HG02759 (cell line): ENCODE results near the gene PRKCA.

Experiments
- ATAC-seq: cut with Tn5 transposase; IDR thresholded peaks from one replicate; pipeline ENCODE4 v1.9.1; 2021; ENCODE audit warnings: mild to moderate bottlenecking, moderate library complexity; ENCODE audit not compliant: unreplicated experiment

Gene PRKCA

DNA sequence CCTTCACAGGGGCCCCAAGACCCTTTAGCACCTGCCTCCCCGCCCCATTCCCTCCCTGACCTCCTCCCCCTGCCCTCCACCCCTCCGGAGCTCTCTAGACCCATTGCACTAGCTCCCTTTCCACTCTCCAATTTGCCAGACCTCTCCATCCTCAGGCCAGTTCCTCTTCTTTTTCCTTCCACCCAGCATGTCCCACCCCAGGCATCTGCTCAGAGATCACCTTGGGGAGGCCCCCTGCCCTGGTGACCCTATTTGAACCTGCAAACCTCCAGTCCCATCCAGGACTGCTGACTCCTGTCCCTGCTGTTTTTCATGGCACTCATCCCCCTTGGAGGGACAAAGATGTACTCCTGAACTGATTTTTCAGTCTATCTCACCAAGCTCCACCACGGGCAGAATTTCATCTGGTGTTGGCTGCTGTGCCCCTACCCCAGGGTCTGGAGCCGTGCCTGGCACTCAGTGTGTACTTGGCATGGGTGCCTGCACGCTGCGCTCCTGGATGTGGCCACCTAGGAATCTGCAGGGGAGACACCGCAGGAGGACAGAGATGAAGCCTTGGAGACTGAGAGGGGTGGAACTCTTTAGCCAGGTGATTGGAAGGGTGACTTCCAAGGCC, 446.9 kb downstream of the PRKCA start:
- no peak for ATAC-seq

- ATAC-seq: no peak
Measured at GRCh38 chr17:66750116-66750515, 447.7 kb downstream of the PRKCA start.

DNA sequence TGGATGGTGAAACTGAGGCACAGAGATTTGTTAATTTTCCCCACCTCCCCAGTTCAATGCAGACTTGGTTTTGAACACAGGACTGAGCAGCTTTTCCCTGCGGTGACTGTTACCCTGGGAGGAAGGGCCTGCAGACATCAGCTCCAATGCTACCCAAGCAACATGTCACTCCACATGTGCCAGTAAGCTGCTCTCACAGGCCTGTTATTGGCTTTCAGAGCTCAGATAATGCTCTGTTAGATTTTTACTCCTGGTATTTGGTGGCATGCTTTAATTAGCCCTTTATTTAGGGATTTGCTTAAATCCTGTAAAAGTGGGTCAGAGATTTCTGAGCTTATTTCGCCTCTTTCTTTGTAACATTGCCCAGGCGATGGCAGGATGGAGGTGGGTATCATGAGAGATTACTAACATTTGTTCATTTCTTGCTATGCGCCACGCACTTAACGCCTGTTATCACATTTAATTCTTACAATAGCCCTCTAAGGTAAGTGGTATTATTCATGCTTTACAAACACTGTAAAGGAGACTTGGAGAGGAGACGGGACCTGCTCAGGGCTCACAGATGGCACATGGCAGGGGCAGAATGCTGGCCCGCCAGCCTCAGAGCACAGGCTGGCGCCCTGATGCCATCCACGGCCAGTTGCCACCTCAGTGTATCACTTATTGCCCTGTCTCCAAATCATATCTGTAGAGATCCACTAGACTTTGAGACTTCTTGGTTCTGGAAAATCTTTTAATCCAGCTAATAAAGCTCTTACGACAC, 448.5 kb downstream of the PRKCA start:
- no peak for ATAC-seq

DNA sequence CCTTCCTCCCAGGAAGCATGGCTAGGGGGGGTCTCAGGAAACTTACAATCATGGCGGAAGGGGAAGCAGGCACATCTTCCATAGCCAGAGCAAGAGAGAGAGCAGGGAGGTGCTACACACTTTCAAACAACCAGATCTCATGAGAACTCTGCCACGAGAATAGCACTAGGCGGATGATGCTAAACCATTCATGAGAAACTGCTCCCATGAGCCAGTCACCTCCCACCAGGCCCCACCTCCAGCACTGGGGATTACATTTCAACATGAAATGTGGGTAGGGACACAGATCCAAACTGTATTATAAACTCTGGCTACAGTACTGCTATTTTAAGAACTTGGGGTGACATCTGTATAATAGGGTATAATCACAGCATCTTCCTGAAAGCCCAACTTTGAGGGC, 449.4 kb downstream of the PRKCA start:
- ATAC-seq: no peak

DNA sequence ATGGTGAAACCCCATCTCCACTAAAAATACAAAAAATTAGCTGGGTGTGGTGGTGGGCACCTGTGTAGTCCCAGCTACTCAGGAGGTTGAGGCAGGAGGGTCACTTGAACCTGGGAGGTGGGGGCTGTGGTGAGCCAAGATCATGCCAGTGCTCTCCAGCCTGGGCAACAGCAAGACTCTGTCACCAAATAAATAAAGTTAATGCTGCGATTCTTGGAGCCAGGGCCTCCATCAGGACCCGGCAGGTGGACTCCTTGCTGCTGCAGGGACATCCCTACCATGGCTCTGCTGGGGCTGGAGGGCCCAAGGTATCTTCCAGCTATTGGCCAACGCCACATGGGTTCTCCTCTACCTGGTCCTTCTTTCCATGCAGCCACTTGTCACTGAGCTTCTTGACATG, 450.0 kb downstream of the PRKCA start:
- ATAC-seq: no peak

- ATAC-seq: no peak
Measured at GRCh38 chr17:66753126-66753920, 450.9 kb downstream of the PRKCA start.

- no peak for ATAC-seq
Measured at GRCh38 chr17:66755101-66755943, 452.9 kb downstream of the PRKCA start.

GRCh38 chr17:66755944-66756290, 453.5 kb downstream of the PRKCA start:
- no peak for ATAC-seq

- no peak for ATAC-seq
Measured at GRCh38 chr17:66760324-66760723, 457.9 kb downstream of the PRKCA start.

DNA sequence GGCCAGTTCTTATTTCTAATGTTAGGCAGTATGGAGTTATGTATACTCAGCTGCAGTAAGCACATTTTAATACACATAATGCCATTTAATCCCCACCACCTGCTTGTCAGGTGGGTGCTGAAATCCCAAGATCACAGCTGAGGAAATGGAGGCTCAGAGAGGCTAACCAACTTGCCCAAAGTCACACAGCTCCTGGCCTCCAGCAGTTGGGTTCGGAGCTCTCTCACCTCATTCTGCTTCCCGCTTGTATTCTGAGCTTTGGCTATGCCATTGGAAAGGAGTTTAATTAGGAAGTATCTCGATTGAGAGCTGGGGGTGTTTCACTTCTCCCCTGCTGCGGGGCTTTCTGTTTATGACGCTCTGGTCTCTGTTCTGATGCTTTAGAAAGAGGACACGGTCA, 459.9 kb downstream of the PRKCA start:
- no peak for ATAC-seq

DNA sequence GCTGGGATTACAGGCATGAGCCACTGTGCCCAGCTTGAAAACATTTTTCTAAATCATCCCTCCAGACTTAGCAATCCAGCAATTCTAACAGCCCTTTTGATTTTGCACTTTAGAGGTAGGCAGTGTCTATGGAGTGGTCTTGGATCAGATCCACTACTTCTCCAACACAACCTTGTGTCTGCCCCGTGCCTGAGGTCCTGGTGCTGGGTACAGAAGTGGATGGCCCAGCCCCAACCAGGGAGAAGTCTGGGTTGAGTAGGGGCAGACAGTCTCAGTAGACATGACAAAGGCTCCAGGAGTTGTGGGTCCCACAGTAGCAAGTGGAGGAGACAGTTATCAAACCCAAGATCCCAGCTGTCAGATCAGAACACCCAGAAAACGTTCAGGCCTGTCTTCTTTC, 460.6 kb downstream of the PRKCA start:
- ATAC-seq: no peak

GRCh38 chr17:66764506-66764905, 462.1 kb downstream of the PRKCA start:
- no peak for ATAC-seq

DNA sequence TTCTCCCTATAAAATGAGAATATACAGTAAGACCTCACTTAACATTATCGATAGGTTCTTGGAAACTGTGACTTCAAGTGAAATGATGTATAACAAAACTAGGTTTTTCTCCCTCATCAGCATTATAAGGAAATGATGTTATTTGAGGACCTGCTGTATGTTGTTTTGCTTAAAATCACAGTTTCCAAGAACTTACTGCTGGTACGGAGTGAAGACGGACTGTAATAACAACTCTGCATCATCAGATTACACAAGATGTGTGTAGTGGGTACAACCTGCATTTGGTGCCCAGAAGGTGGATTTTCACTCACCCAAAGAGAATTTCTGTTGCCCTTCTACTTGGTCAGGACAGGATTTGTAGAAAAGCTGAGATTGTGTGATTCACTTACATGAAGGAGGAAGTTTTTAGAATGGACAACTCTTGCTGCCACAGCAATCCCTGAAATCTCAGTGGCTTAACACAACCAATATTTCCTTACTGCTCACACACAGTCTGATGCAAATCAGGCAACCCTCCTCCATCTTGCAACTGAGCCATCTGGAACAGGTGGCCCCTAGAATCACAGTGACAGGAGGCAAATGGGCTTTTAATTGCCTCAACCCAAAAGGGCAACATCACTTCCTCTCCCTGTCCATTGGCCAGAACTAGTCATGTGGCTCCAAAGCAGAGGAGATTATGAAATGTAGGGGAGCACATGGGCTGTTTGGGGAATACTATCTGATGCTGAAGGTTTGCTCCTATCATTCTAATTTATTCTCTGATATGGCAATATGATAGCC, 464.9 kb downstream of the PRKCA start:
- ATAC-seq: no peak

GRCh38 chr17:66769911-66770310, 467.5 kb downstream of the PRKCA start:
- ATAC-seq: no peak

DNA sequence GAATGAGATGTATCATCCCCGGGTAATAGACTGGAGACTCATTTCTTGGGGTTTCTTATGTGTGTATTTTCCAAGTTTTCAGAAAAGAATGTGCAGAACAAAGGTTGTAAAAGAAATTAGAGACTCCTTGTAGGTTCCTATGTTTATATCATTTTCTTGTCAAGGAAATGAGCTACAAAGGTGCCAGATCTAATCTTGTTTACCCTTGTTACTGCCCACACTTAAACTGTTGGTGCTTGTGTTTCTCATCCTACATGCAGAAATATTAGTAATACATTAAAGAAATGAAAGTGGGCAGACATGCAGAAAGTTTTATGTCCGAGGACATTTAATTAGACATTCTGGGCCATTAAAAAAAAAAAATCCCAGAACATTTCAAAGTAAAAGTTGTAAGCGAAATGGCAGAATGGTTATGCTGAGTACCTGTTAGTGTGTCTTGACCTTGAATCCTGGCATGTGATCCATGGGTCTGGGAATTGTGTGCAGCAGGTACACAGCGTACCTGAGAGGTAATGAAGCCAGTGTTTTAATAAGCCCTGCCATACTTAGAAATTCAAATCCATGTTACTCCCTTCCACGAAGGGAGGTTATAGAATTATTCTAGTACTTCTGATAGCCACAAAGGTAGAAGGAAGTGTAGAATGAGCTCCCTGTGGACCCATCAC, 469.9 kb downstream of the PRKCA start:
- no peak for ATAC-seq

- ATAC-seq: no peak
Measured at GRCh38 chr17:66775271-66775670, 472.9 kb downstream of the PRKCA start.

DNA sequence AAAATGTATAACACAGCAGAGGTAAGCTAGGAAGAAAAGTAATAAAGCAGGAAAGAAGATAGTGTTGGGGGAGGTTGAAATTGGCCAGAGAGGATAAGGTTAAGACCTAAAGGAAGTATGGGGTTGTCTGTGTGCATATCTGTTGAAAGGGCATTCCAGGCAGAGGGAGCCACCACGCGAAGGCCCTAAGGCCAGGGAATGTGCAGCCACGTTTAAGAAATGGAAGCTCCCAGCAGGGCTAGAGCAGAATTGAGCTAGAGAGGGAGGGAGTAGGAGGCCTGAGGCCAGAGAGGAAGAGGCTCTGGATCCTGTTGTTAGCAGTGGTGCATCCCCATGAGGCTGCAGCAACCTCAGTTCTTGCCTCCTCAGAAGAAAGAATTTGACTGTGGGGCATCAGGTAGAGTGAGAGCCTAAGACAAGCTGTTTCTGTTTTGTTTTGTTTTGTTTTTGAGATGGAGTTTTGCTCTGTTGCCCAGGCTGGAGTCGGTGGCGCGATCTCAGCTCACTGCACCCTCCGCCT, 473.5 kb downstream of the PRKCA start:
- no peak for ATAC-seq

GRCh38 chr17:66776999-66777688, 474.7 kb downstream of the PRKCA start:
- no peak for ATAC-seq

DNA sequence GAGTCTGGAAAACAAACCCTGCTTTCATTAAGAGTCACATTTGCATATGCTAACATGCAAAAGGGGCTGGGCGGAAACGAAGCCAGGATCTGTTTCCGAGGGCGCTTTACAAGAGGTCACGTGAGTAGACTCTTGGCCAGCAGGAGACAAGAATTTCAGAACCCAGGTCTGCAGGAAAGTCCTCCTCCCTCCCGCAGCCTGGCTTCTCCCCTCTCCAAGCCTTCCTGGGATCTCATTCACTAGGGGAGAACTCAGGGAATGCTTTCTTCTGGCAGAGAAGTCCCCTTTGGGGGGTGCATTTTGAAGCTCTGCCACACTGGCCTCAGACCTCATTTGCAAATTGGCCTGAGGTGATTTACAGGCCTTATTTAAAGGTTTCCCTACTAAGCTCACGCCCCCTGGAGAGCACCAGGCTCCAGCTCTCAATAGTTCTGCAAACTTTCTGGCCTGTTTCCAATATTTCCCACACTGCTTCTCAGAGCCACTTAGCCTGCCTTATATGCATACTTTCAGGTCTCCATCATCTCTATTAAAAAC, 475.3 kb downstream of the PRKCA start:
- ATAC-seq: no peak
